Natural killer cell (primary cell): ENCODE data around the gene KCNK16. TPM values are rescaled to one million over a fixed set of nuclear protein-coding genes. Genes with fewer than 3 reads are reported as not detected.

ENCODE experiments used
- ATAC-seq, 3 donors: fragments of 150-1000 bp in 2 of 3; fragments of 200-7000 bp in 1 of 3; cut with Tn5 transposase; 1 replicate in 1 of 3; 2 replicates in 2 of 3; pipeline ENCODE4 v1.10.0; 2021; ENCODE audit warnings: mild to moderate bottlenecking in 2 of 3, moderate library complexity in 2 of 3
- DNase-seq, 2 donors: peaks; one replicate each; pipeline versions ENCODE4 v3.0.0 to v3.0.0-alpha.2; 2013 to 2021; ENCODE audit warnings: mixed read lengths in 1 of 2
- H3K27ac ChIP-seq: one replicate; pipeline ENCODE4 v1.5.1; 2013; ENCODE audit warnings: mild to moderate bottlenecking, low read length
- H3K27me3 ChIP-seq: one replicate; pipeline ENCODE4 v1.6.1; 2013; ENCODE audit warnings: low read length; ENCODE audit not compliant: control insufficient read depth, insufficient read depth
- H3K36me3 ChIP-seq: one replicate; pipeline ENCODE4 v1.6.1; 2013; ENCODE audit warnings: low read length; ENCODE audit not compliant: control insufficient read depth, insufficient read depth
- H3K4me1 ChIP-seq: one replicate; pipeline ENCODE4 v1.6.1; 2013; ENCODE audit warnings: low read length; ENCODE audit not compliant: control insufficient read depth, insufficient read depth
- H3K4me3 ChIP-seq: one replicate; pipeline ENCODE4 v1.5.1; 2013; ENCODE audit warnings: low read length
- H3K9me3 ChIP-seq: one replicate; pipeline ENCODE4 v1.6.1; 2013; ENCODE audit warnings: low read length; ENCODE audit not compliant: control insufficient read depth, insufficient read depth
- H3K27ac Mint-ChIP-seq, 2 donors: one replicate each; pipeline ENCODE4 v1.8.0; 2022; ENCODE audit warnings: mild to moderate bottlenecking in 2 of 2, mixed read lengths in 2 of 2, moderate library complexity in 1 of 2
- H3K27me3 Mint-ChIP-seq, 2 donors: one replicate each; pipeline ENCODE4 v1.8.0; 2022; ENCODE audit warnings: low read depth in 2 of 2, mixed read lengths in 2 of 2
- H3K36me3 Mint-ChIP-seq: one replicate; pipeline ENCODE4 v1.8.0; 2022; ENCODE audit warnings: mixed read lengths
- H3K4me1 Mint-ChIP-seq, 2 donors: one replicate each; pipeline ENCODE4 v1.8.0; 2022; ENCODE audit warnings: mixed read lengths in 2 of 2
- H3K4me3 Mint-ChIP-seq: one replicate; pipeline ENCODE4 v1.8.0; 2022; ENCODE audit warnings: mild to moderate bottlenecking, moderate library complexity, mixed read lengths
- H3K9me3 Mint-ChIP-seq, 2 donors: one replicate each; pipeline ENCODE4 v1.8.0; 2022; ENCODE audit warnings: mixed read lengths in 2 of 2
- WGBS: methylation state at CpG from one replicate; pipeline ENCODE4 v1.1.7; 2013; ENCODE audit warnings: missing lambda C conversion rate; ENCODE audit not compliant: insufficient coverage; 5-methylcytosine and 5-hydroxymethylcytosine counted together
- intact Hi-C: fragments of 100-400 bp; cut with micrococcal nuclease; formaldehyde crosslinking; loops from one replicate; pipeline ENCODE4 v1.14.2; 2022
- total RNA-seq, 4 donors: library from RNA; stranded (reverse); fragments of 120-200 nt in 1 of 4; gene quantifications; one replicate each; pipeline versions ENCODE4 v1.2.3 to v1.2.4, GENCODE V29; 2013 to 2022
- TF ChIP-seq, protein P1 (sequence below): fragments of 200-600 bp; IDR thresholded peaks from one replicate; pipeline ENCODE4 v1.8.0; 2022; ENCODE audit warnings: antibody characterized with exemption

The KCNK16 gene
- not detected for total RNA-seq
- not detected for total RNA-seq (2013)

DNA sequence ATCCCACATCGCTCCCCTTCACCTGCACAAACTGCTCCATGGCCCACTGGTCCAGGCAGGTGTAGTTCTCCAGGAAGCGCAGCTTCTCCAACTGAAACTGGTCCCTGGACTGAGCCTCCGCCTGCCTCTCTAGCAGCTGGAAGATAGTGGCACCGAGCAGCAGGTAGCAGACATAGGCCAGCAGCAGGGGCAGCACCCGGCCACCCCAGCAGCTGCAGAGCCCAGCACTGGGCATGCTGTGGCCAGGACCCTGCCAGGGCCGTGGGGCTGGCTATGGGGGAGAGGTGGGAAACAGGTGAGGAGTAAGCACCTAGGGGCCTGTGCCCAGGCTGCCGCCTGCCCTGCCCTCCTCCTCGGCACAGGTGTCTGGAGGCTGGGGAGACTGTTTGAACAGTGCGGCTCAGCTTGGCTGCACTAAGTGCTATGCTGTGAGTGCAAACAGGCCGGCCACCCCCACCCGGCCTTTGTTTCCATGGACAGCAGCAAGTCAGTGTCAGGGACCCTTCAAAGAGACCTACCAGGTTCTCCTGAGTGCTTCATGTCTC lies at the start of gene KCNK16:
TSS of gene KCNK16 (minus strand) at position 397 of the 545 bp plus-strand sequence. CDS start at position 235, 162 bp downstream.
- peaks cover 0 to 6% of the 10 kb centered on the region in 2 donors for H3K27me3 Mint-ChIP-seq

DNA sequence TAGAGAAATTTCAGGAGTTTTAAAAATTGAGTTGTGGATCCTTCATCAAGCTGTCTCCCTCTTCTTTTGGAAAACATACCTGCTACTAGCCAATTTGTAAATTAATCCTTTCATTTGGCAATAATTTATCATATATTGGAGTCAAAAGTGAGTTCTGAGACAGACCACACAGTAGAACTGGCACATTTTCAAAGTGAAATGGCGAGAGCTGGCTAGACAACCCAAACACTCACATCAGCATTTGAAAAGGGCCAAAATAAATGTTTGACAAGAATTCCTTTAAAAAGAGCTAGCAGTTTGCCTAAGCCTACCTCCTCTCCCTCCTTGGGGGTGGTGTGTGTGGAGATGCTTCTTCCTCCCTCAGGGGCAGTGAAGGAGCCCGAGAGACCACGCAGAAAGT lies 47.9 kb upstream of the KCNK16 start:
- Mint-ChIP-seq H3K27me3 (peaks cover 13 to 30% of the 10 kb centered on the region in 2 donors), H3K36me3 (no peaks in the 10 kb centered on the region), H3K9me3 (no peaks in the 10 kb centered on the region), H3K27ac (no peak overlapping the region), H3K4me1 (no peaks in the 10 kb centered on the region), H3K4me3 (no peak overlapping the region)
- DNase-seq (no peak), ATAC-seq (no peak)
- TF ChIP-seq, protein P1, sequence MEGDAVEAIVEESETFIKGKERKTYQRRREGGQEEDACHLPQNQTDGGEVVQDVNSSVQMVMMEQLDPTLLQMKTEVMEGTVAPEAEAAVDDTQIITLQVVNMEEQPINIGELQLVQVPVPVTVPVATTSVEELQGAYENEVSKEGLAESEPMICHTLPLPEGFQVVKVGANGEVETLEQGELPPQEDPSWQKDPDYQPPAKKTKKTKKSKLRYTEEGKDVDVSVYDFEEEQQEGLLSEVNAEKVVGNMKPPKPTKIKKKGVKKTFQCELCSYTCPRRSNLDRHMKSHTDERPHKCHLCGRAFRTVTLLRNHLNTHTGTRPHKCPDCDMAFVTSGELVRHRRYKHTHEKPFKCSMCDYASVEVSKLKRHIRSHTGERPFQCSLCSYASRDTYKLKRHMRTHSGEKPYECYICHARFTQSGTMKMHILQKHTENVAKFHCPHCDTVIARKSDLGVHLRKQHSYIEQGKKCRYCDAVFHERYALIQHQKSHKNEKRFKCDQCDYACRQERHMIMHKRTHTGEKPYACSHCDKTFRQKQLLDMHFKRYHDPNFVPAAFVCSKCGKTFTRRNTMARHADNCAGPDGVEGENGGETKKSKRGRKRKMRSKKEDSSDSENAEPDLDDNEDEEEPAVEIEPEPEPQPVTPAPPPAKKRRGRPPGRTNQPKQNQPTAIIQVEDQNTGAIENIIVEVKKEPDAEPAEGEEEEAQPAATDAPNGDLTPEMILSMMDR: no peak
- Histone ChIP-seq H3K27ac (no peak overlapping the region), H3K27me3 (no peaks in the 10 kb centered on the region), H3K9me3 (no peaks in the 10 kb centered on the region), H3K4me3 (no peak overlapping the region), H3K36me3 (no peaks in the 10 kb centered on the region), H3K4me1 (no peaks in the 10 kb centered on the region)
- intact Hi-C loops: no loop called here
- WGBS: 88% methylated on average over 3 of the region's 3 CpGs

More for the DNA sequence above, at the start of gene KCNK16:
- Mint-ChIP-seq H3K9me3 (no peaks in the 10 kb centered on the region), H3K4me1 (peaks cover 0 to 12% of the 10 kb centered on the region in 2 donors), H3K27ac (no peak within 1 kb of the TSS), H3K36me3 (no peaks in the 10 kb centered on the region), H3K4me3 (no peak within 1 kb of the TSS)
- no peak for ATAC-seq
- intact Hi-C loops: no loop called here
- no peak within 1 kb of the TSS for H3K4me3 ChIP-seq
- 86% methylated on average over 11 of the region's 11 CpGs for WGBS
- no peaks in the 10 kb centered on the region for H3K27me3 ChIP-seq
- H3K4me1 ChIP-seq: no peaks in the 10 kb centered on the region
- no peaks in the 10 kb centered on the region for H3K9me3 ChIP-seq
- DNase-seq: no peak
- no peaks in the 10 kb centered on the region for H3K36me3 ChIP-seq
- no peak within 1 kb of the TSS for H3K27ac ChIP-seq
- TF ChIP-seq, protein P1: no peak

DNA sequence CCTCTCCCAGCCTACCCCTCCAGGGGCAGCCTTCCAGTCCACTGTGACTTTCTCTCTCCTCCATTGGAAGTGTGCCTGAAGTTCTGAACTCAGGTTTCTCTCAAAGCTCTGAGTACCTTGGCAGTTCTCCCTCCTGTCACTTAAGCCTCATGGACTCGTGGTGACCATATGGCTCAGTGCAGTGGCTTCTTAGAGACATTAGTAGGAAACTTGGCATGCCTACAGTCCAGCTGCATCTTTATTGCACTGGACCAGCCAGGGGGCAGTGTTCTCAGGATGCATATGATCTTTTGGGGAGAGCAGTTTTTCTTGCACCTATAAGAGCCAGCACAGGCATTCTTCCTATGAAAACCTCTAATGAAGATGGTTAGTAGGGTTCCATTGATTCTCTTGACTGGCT lies 47.5 kb upstream of the KCNK16 start:
- no peaks in the 10 kb centered on the region for H3K9me3 Mint-ChIP-seq
- ATAC-seq (no peak), DNase-seq (no peak)
- 58% methylated on average over 1 of the region's 1 CpG for WGBS
- no peaks in the 10 kb centered on the region for H3K27me3 ChIP-seq
- no peak overlapping the region for H3K27ac ChIP-seq
- TF ChIP-seq, protein P1: no peak
- no peaks in the 10 kb centered on the region for H3K9me3 ChIP-seq
- no peak overlapping the region for H3K27ac Mint-ChIP-seq
- no peak overlapping the region for H3K4me3 ChIP-seq
- H3K4me3 Mint-ChIP-seq: no peak overlapping the region
- intact Hi-C loops: no loop called here
- no peaks in the 10 kb centered on the region for H3K36me3 Mint-ChIP-seq
- no peaks in the 10 kb centered on the region for H3K36me3 ChIP-seq
- no peaks in the 10 kb centered on the region for H3K4me1 Mint-ChIP-seq
- peaks cover 14 to 29% of the 10 kb centered on the region in 2 donors for H3K27me3 Mint-ChIP-seq
- H3K4me1 ChIP-seq: no peaks in the 10 kb centered on the region

DNA sequence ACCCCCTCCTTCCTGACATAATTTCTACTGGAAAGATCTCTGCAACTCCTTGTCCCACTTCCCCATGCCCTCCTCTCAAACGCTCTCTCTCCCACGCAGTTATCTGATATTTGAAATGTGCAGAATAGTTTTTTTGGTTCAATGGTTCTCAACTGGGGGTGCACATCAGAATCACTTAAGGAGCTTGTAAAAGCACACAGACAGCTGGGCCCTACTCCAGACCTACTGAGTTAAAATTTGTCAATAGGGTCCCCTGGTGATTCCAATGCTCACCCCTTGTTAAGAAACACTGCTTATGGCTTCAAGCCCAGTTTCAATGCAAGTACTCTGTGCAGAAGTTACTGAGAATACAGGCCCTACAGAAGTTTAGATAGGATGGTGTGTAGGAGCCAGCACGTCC lies 45.2 kb upstream of the KCNK16 start:
- no peak overlapping the region for H3K4me3 ChIP-seq
- no peaks in the 10 kb centered on the region for H3K27me3 ChIP-seq
- 83% methylated on average over 1 of the region's 3 CpGs for WGBS
- H3K36me3 Mint-ChIP-seq: no peaks in the 10 kb centered on the region
- H3K36me3 ChIP-seq: no peaks in the 10 kb centered on the region
- no peak overlapping the region for H3K4me3 Mint-ChIP-seq
- DNase-seq (no peak), ATAC-seq (no peak)
- H3K27me3 Mint-ChIP-seq: peaks cover 10 to 16% of the 10 kb centered on the region in 2 donors
- no peaks in the 10 kb centered on the region for H3K9me3 Mint-ChIP-seq
- H3K9me3 ChIP-seq: no peaks in the 10 kb centered on the region
- no peak overlapping the region for H3K27ac Mint-ChIP-seq
- intact Hi-C loops: no loop called here
- H3K4me1 ChIP-seq: no peaks in the 10 kb centered on the region
- H3K4me1 Mint-ChIP-seq: no peaks in the 10 kb centered on the region
- no peak overlapping the region for H3K27ac ChIP-seq
- TF ChIP-seq, protein P1: no peak
